GM18499 (cell line): ENCODE measurements around the gene GPR141.

Experiments
- ATAC-seq: cut with Tn5 transposase; IDR thresholded peaks from one replicate; pipeline ENCODE4 v1.9.1; 2021; ENCODE audit warnings: moderate number of reproducible peaks; ENCODE audit not compliant: insufficient read depth, unreplicated experiment

GPR141 gene

GRCh38 chr7:37683246-37684120 is at the start of gene GPR141:
GPR141 (plus strand) TSS chr7:37683766; CDS start chr7:37740394, 56,628 bp downstream.
- ATAC-seq, result peak; percentile 86

- ATAC-seq, result no peak
Measured at GRCh38 chr7:37635346-37635745, 48.2 kb upstream of the GPR141 start.

- no peak for ATAC-seq
Measured at GRCh38 chr7:37642028-37642540, 41.5 kb upstream of the GPR141 start.

- no peak for ATAC-seq
Measured at GRCh38 chr7:37643876-37644275, 39.7 kb upstream of the GPR141 start.

GRCh38 chr7:37645282-37646050 is 38.1 kb upstream of the GPR141 start:
- ATAC-seq, result no peak

GRCh38 chr7:37656913-37657530 is 26.5 kb upstream of the GPR141 start:
- peak; percentile 78 for ATAC-seq

- no peak for ATAC-seq
Measured at GRCh38 chr7:37657816-37658215, 25.8 kb upstream of the GPR141 start.

- no peak for ATAC-seq
Measured at GRCh38 chr7:37659971-37660565, 23.5 kb upstream of the GPR141 start.

- ATAC-seq, result no peak
Measured at GRCh38 chr7:37660614-37661013, 23.0 kb upstream of the GPR141 start.

GRCh38 chr7:37663693-37664092 is 19.9 kb upstream of the GPR141 start:
- ATAC-seq, result no peak

- ATAC-seq, result no peak
Measured at GRCh38 chr7:37665352-37666022, 18.1 kb upstream of the GPR141 start.

GRCh38 chr7:37666026-37666799 is 17.4 kb upstream of the GPR141 start:
- ATAC-seq, result no peak

GRCh38 chr7:37669818-37670217 is 13.7 kb upstream of the GPR141 start:
- ATAC-seq, result no peak

- ATAC-seq, result no peak
Measured at GRCh38 chr7:37670436-37670835, 13.1 kb upstream of the GPR141 start.

GRCh38 chr7:37671876-37672275 is 11.7 kb upstream of the GPR141 start:
- no peak for ATAC-seq

GRCh38 chr7:37672926-37673325 is 10.6 kb upstream of the GPR141 start:
- no peak for ATAC-seq

- ATAC-seq, result no peak
Measured at GRCh38 chr7:37673523-37673922, 10.0 kb upstream of the GPR141 start.

GRCh38 chr7:37674531-37674930 is 9.0 kb upstream of the GPR141 start:
- ATAC-seq, result no peak

GRCh38 chr7:37675749-37676148 is 7.8 kb upstream of the GPR141 start:
- ATAC-seq, result no peak
